ENCODE data around the gene ZDHHC1.
A peak's percentile ranks its signal among the peaks of the same experiment; 100 is the strongest.

The ZDHHC1 gene

GRCh38 chr16:67447508-67448076, 31.3 kb upstream of the ZDHHC1 start:
- DNase-seq, result no peak

- no peak for DNase-seq
These were observed 30.8 kb upstream of the ZDHHC1 start for GRCh38 chr16:67446968-67447507.

- no peak for DNase-seq
These were observed 29.9 kb upstream of the ZDHHC1 start for GRCh38 chr16:67445913-67446907.

DNA sequence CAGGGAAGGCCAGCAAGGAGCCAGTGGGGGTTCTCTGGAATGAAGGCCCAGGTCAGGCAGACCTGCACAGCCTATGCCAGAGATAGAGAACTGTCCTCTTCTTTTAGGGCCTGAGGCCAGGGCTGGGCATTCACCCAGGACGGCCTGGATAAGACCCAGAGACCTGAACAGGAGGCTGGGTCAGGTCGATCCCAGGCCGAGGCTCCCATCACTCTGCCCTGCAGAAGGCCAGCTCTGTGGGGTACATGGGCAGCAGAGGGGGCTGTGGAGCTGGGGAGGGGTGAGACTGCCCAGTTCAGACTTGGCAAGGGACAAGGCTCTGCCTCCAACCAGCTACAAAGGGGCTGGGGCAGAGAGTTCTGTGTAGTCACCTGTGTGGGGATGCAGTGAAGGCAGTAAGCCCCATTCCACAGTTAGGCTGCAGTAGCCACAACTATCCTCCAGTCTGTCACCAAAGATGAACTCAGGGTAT, 29.2 kb upstream of the ZDHHC1 start:
- peak; percentile 62 to 85 for DNase-seq

GRCh38 chr16:67445126-67445426, 28.8 kb upstream of the ZDHHC1 start:
- no peak for DNase-seq

DNA sequence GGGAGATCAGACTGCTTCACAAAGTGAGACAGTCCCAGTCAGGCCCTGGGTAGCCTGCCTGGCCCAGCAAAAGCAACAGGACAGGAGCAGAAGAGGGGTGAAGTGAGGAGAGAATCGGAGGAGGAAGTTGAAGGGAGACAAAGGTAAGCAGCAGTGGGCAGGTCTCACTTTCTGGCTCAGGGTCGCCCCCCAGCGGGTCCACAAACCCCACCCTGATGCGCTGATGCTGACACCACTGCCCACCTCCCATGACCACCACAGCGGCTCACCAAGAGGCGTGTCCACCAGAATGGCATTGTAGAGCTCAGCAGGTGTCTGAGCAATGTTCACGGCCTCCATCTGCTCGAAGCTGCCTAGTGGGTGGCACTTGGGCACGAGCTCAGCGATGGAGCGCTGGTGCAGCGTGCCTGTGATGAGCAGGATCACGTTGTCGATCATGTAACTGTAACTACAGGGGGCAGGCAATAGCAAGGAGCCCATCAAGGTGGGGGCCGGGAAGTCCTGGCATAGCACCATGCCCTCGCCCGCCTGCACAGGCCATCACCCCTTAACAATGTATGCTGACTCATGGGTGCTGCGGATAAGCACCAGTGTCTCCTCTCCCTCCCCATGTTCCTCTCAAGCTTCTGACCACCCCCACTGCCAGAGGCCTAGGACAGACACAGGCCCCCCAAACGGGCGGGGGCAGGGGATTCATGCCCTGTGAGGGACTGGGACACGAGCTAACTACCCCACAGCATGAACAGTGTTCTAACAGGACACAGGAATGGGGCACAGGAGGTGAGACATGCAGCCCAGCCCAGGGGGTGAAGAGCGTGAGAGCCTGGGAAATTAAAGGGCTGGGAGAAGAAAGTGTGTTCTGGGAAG, 28.2 kb upstream of the ZDHHC1 start:
- no peak for DNase-seq

GRCh38 chr16:67443265-67443664, 27.0 kb upstream of the ZDHHC1 start:
- no peak for DNase-seq

DNA sequence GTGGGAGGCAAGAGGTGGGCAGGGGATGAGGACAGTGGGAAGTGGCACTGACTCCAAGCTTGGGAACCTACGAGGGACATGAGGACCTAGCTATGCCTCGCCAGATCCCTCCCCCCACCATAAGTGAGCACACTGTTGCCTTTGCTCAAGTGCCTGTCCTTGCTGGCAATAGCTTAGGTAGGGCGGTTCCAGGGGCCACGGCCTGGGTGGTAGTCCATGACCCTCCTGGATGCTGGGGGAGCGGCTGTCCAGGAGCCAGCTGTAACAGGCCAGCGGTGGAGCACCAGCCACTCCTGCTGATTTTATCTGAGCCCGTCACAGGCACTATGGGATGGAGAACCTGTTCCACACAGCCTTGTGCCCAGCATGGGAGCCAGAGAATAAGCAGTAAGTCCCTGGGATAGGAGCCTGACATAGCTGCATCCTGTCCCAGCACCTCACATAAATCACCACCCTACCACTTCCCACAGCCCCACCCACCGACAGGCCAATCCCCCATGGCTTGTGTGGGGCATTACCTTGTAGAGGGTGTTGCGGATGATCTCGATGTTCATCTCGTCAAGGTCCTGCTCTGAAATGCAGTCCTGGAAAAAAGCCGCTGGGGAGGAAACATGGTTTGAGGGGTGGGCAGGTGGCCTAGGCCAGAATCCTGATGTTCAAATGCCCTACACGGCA, 26.4 kb upstream of the ZDHHC1 start:
- DNase-seq, result no peak

- DNase-seq, result no peak
These were observed 25.6 kb upstream of the ZDHHC1 start for GRCh38 chr16:67441907-67442306.

DNA sequence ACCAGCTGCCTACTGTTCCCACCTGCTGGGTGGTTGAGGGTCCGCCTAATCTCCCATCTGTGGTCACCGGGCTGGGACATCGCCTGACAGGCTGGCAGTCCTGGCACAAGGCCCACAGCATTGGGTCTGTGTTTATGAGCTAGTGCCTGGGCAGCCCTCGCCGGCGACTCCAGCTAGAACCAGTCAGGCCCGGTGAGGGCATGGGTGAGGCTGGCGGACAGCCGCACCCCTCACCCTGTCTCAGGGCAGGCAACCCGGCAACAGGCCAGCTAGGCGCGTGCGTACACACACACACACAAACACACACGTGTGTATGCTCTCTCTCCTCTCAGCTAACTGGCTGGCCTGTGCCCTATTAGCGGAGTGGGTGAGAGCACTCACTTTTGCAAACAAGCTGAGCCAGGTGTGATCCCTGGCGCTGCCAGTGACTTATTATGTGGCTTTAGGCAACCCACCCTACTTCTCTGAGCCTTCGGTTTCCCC, 25.0 kb upstream of the ZDHHC1 start:
- peak; percentile 44 to 59 for DNase-seq

GRCh38 chr16:67438824-67439393, 22.6 kb upstream of the ZDHHC1 start:
- DNase-seq, result no peak

DNA sequence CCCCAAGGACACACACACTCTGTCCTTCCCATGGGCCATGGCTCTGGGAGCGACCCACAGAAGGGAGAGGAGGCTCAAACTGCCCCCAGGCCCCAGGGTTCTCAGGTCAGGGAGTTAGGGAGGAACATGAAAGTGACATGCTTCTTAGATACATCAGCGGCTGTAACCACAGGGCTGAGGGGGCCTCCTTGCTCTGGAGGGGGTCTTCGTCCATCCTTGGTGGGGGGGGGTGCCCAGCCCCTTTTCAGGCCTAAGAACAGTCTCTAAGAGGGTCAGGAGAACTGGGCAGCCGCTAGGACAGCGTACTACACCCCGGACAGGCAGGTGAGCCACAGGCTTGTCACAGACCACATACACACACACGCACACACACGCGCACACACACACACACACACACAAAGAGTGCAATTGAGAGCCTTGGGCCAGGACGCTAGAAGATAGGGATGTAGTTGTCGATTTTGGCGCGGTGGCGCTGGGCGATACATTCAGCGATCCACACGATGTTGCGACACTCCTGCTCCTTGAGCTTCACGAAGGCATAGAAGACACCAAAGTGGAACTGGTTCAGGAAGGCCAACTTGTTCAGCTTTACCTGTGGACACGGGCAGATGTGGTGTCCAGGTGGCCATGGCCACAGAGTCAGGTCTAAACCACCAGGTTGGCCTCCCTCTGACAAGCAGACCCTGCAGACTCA, 22.0 kb upstream of the ZDHHC1 start:
- no peak for DNase-seq

DNA sequence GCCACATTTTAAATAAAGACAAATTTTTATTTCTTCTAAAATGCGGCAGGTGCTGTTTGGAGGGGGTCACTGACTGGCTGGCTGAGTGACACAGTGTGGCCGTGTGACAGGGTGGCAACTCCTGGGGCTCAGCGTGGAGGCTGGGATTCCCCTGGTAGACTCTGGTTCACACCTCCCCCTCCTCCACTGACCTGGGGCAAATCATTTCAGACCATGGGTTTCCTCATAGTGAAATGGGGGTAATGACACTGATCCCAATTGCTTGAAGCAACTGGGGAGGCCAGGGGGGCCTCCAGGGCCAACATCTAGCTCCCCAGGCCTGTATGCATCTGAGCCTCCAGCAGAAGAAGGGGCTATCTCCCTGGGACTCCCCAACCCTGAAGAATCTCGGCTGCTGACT, 21.2 kb upstream of the ZDHHC1 start:
- no peak for DNase-seq

- DNase-seq, result no peak
These were observed 20.4 kb upstream of the ZDHHC1 start for GRCh38 chr16:67436640-67437193.

DNA sequence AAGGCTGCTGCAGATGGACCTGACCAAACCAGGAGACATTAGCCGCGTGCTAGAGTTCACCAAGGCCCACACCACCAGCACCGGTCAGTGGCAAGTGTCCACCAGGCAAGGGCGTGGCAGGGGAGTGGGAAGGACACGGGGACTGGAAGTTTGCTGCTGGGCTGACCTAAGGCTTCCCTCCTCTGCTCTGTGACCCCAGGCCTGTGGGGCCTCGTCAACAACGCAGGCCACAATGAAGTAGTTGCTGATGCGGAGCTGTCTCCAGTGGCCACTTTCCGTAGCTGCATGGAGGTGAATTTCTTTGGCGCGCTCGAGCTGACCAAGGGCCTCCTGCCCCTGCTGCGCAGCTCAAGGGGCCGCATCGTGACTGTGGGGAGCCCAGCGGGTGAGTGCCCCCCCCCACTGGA, 19.5 kb upstream of the ZDHHC1 start:
- no peak for DNase-seq

DNA sequence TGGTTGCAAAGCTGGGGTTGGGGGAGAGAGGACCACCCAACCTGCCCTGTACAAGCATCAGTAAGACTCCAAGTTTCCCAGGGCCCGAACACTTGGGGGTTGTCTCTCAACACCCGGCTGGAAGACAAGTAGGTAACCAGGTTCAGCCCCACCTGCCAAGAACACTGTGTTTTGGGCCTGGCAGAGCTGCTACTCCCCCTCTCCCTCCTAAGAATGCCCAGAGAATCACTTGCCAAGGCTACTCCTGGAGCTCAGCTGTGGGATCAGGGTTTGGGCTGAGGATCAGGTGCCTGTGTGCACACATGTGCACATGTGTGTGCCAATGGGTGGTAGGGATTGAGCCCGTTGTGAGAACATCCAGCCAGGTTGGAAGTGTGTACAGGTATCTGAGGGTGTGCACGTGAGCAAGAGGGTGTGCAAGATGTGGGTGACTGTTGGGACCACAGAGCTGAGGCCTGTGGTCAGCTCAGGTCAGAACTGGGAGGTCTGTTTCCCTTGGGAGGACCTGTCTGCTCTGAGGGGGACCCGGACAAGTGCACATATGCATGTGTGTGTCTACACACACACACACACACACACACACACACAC, 16.9 kb upstream of the ZDHHC1 start:
- no peak for DNase-seq

- no peak for DNase-seq
These were observed 16.2 kb upstream of the ZDHHC1 start for GRCh38 chr16:67432506-67432890.

DNA sequence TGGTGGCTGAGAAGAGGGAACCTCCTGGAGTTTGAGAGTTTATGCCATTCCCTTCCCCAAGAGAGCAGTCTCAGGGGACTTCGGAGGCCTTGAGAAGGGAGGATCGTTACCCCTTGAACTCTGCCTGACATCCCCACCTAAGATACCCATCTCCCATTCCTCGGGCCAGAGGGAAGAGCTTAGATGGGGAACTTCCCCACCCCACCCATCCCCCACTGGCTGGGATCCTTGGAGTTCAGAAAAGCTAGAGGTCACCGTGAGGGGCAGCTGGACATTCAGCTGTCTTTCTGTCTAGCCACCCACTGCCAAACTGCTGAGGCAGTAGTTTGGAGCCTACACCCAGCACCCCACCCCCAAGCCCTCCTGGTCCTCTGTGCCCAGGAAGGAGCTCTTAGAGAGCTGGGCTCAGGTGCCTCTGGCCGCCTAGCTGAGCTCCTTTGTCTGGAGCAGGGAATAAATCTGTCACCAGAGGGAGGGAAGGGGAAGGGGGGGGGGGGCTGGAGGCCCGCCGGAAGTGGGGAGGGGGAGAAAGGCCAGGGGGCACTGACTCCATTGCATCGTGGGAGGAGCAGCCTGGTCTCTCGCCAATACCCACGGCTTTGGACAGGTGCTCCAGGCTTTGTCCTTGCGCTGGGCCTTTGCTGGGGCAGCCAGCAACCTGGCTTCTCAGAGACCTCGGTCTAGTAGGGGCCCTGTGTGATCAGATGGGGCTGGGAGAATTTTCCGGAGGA, 15.7 kb upstream of the ZDHHC1 start:
- DNase-seq, result no peak

- DNase-seq, result no peak
These were observed 14.9 kb upstream of the ZDHHC1 start, which contains the start of gene HSD11B2 for GRCh38 chr16:67430977-67431774. Gene HSD11B2, plus strand, starts transcription at chr16:67431121. Its CDS starts 128 bp downstream, at chr16:67431249.

Data from cerebellar nuclear complex (tissue), 1 donor.